ENCODE results near the gene LAMA2.

- TF ChIP-seq CTCF (IDR thresholded peaks at IDR 0.05) (no peak), POLR2A (IDR thresholded peaks at IDR 0.05) (no peak)
Observed at GRCh38 chr6:129211626-129212025, 328.7 kb downstream of the LAMA2 start.
